Heart right ventricle (tissue), 16 donors: ENCODE results near the gene CCDC15. TPM values are rescaled to one million over a fixed set of nuclear protein-coding genes. Genes with fewer than 3 reads are reported as not detected.

Source experiments
- ATAC-seq, 8 donors: fragments of 200-7000 bp; cut with Tn5 transposase; one replicate each; pipeline ENCODE4 v1.9.1; 2020; ENCODE audit warnings: mild to moderate bottlenecking in 8 of 8, moderate library complexity in 8 of 8, moderate number of reproducible peaks in 1 of 8
- DNase-seq, 2 donors: peaks; one replicate each; pipeline ENCODE4 v3.0.0-alpha.2; 2020
- H3K27ac ChIP-seq, 10 donors: fragments of 200-600 bp; sonication (generic) in 2 of 10; one replicate each; pipeline versions ENCODE4 v1.5.0 to v1.8.0; 2020 to 2022; ENCODE audit warnings: mild to moderate bottlenecking in 3 of 10
- H3K27me3 ChIP-seq, 7 donors: fragments of 200-600 bp; one replicate each; pipeline ENCODE4 v1.8.0; 2021 to 2022; ENCODE audit warnings: mild to moderate bottlenecking in 2 of 7
- H3K36me3 ChIP-seq, 9 donors: fragments of 200-600 bp; sonication (generic) in 1 of 9; one replicate each; pipeline versions ENCODE4 v1.5.0 to v1.8.0; 2020 to 2022; ENCODE audit warnings: mild to moderate bottlenecking in 2 of 9
- H3K4me1 ChIP-seq, 9 donors: fragments of 200-600 bp; sonication (generic) in 1 of 9; one replicate each; pipeline versions ENCODE4 v1.5.0 to v1.8.0; 2020 to 2022; ENCODE audit warnings: mild to moderate bottlenecking in 4 of 9
- H3K4me3 ChIP-seq, 10 donors: fragments of 200-600 bp; sonication (generic) in 2 of 10; one replicate each; pipeline versions ENCODE4 v1.5.0 to v1.8.0; 2020 to 2022; ENCODE audit warnings: mild to moderate bottlenecking in 7 of 10, moderate library complexity in 2 of 10
- H3K9me3 ChIP-seq, 11 donors: fragments of 200-600 bp in 10 of 11; sonication (generic) in 2 of 11; one replicate each; pipeline versions ENCODE4 v1.5.0 to v1.8.0; 2013 to 2022; ENCODE audit warnings: mild to moderate bottlenecking in 2 of 11, control low read depth in 1 of 11, moderate library complexity in 1 of 11
- CTCF ChIP-seq, 9 donors: fragments of 200-600 bp; sonication (generic) in 2 of 9; IDR thresholded peaks; one replicate each; pipeline versions ENCODE4 v1.5.0 to v1.8.0; 2021 to 2022; ENCODE audit warnings: antibody characterized with exemption in 9 of 9, mild to moderate bottlenecking in 5 of 9, moderate library complexity in 1 of 9
- WGBS, 2 donors: extraction: QIAGEN DNeasy Blood & Tissue Kit; methylation state at CpG; one replicate each; pipeline ENCODE4 v1.1.7; 2013; ENCODE audit warnings: inconsistent platforms in 1 of 2; 5-methylcytosine and 5-hydroxymethylcytosine counted together
- intact Hi-C, 10 donors: fragments of 100-400 bp; cut with DNase I; formaldehyde crosslinking; loops; one replicate each; pipeline versions ENCODE4 v1.11.1 to v1.14.2; 2022
- long read RNA-seq, 3 donors: library from polyadenylated mRNA; unstranded; transcript quantifications; one replicate each; pipeline ENCODE4 v2.0.0, GENCODE V29; 2020 to 2021
- polyA plus RNA-seq, 2 donors: library from polyadenylated mRNA; stranded (reverse); fragments of 200-250 nt; gene quantifications; one replicate each; pipeline ENCODE4 v1.2.3, GENCODE V29; 2013
- total RNA-seq, 10 donors: library from RNA; stranded (reverse); fragmentation: NEBNext Ultra II Directional in 3 of 10; extraction: Animal tissue kit (Norgen Biotek cat#: 25700) in 3 of 10; gene quantifications; one replicate each; pipeline versions ENCODE4 v1.2.1 to v1.2.4, GENCODE V29; 2021 to 2023
- donor health status: Arrhythmogenic right ventricular cardiomyopathy.
- donor health status: ischemic (EF 13 %, LVEDD 7.1; RV severe dilation, severe dysfunction).
- donor health status: healthy with polysubstance abuse.
- donor health status: DM: no; HTN: yes; CAD: no.
- donor health status: DM: no; HTN: no; CAD: no.
- donor health status: ischemic (EF 25% LVEDD 6.9; RV normal size, moderate dysfunction).
- donor health status: ischemic (EF 25% LVEDD 5.7; RV mildly dilated, moderate dysfunction).
- donor health status: healthy.
- donor health status: DM: yes; HTN: yes; CAD: no.
- donor health status: Ischemic cardiomyopathy.
- donor health status: ischemic (EF 35%, LVEDD 5.7; RV mildly dilated, moderate dysfunction).
- donor health status: nonischemic (EF 11% LVEDD 7.7; RV severe dilation, severe dysfunction).
- donor health status: DM: yes; HTN: yes; CAD: no.
- donor health status: PGD.
- donor health status: ischemic (EF 29% LVEDD 5.4; RV normal size, mild dysfunction).
- donor health status: nonischemic (EF 23%, LVEDD 6.1; RV moderate dilation, normal function).

The CCDC15 gene
- total RNA-seq (under 1 TPM; 0.07 to 0.83 (median 0.20) TPM), polyA plus RNA-seq (under 1 TPM; 0.10 to 0.44 TPM)
- long read RNA-seq, donor 1, partial matches to known transcripts = 1 of 1 reads
- long read RNA-seq, donor 1, other reads (novel, unspliced or antisense) = 0 of 1 reads
- long read RNA-seq, donor 2 = 0 reads
- long read RNA-seq, donor 3 = 0 reads

- peak; percentile 97 to 98 for DNase-seq
- H3K36me3 ChIP-seq = no peaks in the 10 kb centered on the region
- TF ChIP-seq CTCF (IDR thresholded peaks at IDR 0.05) = no peak
- peaks cover 2 to 16% (median 10%) of the 10 kb centered on the region in 9 donors for H3K4me1 ChIP-seq
- ATAC-seq = peak; percentile 100
- intact Hi-C loops = loop anchor here in 7 of 10 donors (1.0 to 10.0 kb wide), 10 partner anchors 33 to 931 kb away; partner anchors contain the start of genes HYLS1 (in 1 of the 7), STT3A (in 1 of the 7) and TMEM218 (in 1 of the 7)
- peak within 1 kb of the TSS in 9 of 10 donors; percentile 76 to 91 (median 87) for H3K27ac ChIP-seq
- H3K9me3 ChIP-seq = peaks cover 0 to 5% (median 0%) of the 10 kb centered on the region in 11 donors
- H3K4me3 ChIP-seq = peak within 1 kb of the TSS; percentile 61 to 87 (median 70)
- no peaks in the 10 kb centered on the region for H3K27me3 ChIP-seq
- WGBS, 2 donors = 0% methylated on average over 54 of the region's 54 CpGs
Measured at GRCh38 chr11:124953753-124954589, at the start of gene CCDC15. CCDC15 (plus strand) TSS chr11:124954202; CDS start chr11:124954733, 531 bp downstream.

- no peak for DNase-seq
- no peak for TF ChIP-seq CTCF (IDR thresholded peaks at IDR 0.05)
- Histone ChIP-seq H3K27me3 (peaks cover 0 to 3% (median 0%) of the 10 kb centered on the region in 7 donors), H3K9me3 (peaks cover 0 to 15% (median 0%) of the 10 kb centered on the region in 11 donors), H3K36me3 (no peaks in the 10 kb centered on the region), H3K4me3 (no peak overlapping the region), H3K27ac (no peak overlapping the region), H3K4me1 (peaks cover 0 to 9% (median 7%) of the 10 kb centered on the region in 9 donors)
- intact Hi-C loops = loop anchor here in 1 of 10 donors (5.0 kb wide), 1 partner anchor 38 kb away; no protein-coding TSS in a partner anchor
- 76 to 86% methylated on average over 3 of the region's 3 CpGs for WGBS, 2 donors
- ATAC-seq = peak in 1 of 8 donors; percentile 58
Measured at GRCh38 chr11:124915541-124916369, 38.2 kb upstream of the CCDC15 start.

- Histone ChIP-seq H3K36me3 (no peaks in the 10 kb centered on the region), H3K27me3 (peaks cover 0 to 6% (median 0%) of the 10 kb centered on the region in 7 donors), H3K9me3 (peaks cover 0 to 12% (median 0%) of the 10 kb centered on the region in 11 donors), H3K27ac (no peak overlapping the region), H3K4me1 (peaks cover 0 to 12% (median 10%) of the 10 kb centered on the region in 9 donors), H3K4me3 (no peak overlapping the region)
- DNase-seq (no peak), ATAC-seq (no peak)
- intact Hi-C loops = loop anchor here in 1 of 10 donors (5.0 kb wide), 1 partner anchor 39 kb away; no protein-coding TSS in a partner anchor
- TF ChIP-seq CTCF (IDR thresholded peaks at IDR 0.05) = no peak
Measured at GRCh38 chr11:124916370-124916710, 37.7 kb upstream of the CCDC15 start.
